Measurements from ENCODE around the gene ITGB3.

Gene ITGB3

GRCh38 chr17:47301831-47302230, 48.2 kb downstream of the ITGB3 start:
- no peaks in the 10 kb centered on the region for H3K4me1 ChIP-seq (ENCODE audit: control insufficient read depth, low read length)
- H3K79me2 ChIP-seq (ENCODE audit: control insufficient read depth, low read length), result no peaks in the 10 kb centered on the region
- no peaks in the 10 kb centered on the region for H3F3A ChIP-seq (ENCODE audit: control insufficient read depth, insufficient read depth)
- no peaks in the 10 kb centered on the region for H3K9me2 ChIP-seq (replicated peaks; ENCODE audit: control insufficient read depth, low read length)
- no peaks in the 10 kb centered on the region; the same call in 1 of the 2 replicates for H3K27me3 ChIP-seq (ENCODE audit: control insufficient read depth, low read length)
- H3K27ac ChIP-seq (ENCODE audit: low read depth, low read length), result no peak overlapping the region
- no peaks in the 10 kb centered on the region for H4K20me1 ChIP-seq (ENCODE audit: control insufficient read depth, insufficient read depth, low read depth, low read length)
- H3K36me3 ChIP-seq (ENCODE audit: control insufficient read depth, low read length), result no peaks in the 10 kb centered on the region
- no peaks in the 10 kb centered on the region for H3K9me3 ChIP-seq (ENCODE audit: control insufficient read depth, insufficient read depth, low read length)
- no peak overlapping the region for H3K4me2 ChIP-seq (ENCODE audit: low read length)
- TF ChIP-seq CTCF (IDR thresholded peaks at IDR 0.05; ENCODE audit: low read depth, low read length, poor library complexity, severe bottlenecking) (no peak), EZH2phosphoT487 (IDR thresholded peaks at IDR 0.05; ENCODE audit: borderline replicate concordance, low read length) (no peak)
- H3K4me3 ChIP-seq (ENCODE audit: low read length), result no peak overlapping the region

GRCh38 chr17:47304186-47304585, 50.6 kb downstream of the ITGB3 start:
- TF ChIP-seq EZH2phosphoT487 (IDR thresholded peaks at IDR 0.05; ENCODE audit: borderline replicate concordance, low read length), result no peak
- no peak overlapping the region for H3K27ac ChIP-seq (ENCODE audit: low read depth, low read length)
- no peaks in the 10 kb centered on the region for H3K36me3 ChIP-seq (ENCODE audit: control insufficient read depth, low read length)
- H3K79me2 ChIP-seq (ENCODE audit: control insufficient read depth, low read length), result no peaks in the 10 kb centered on the region
- H3K4me2 ChIP-seq (ENCODE audit: low read length), result no peak overlapping the region
- no peaks in the 10 kb centered on the region for H3K9me2 ChIP-seq (replicated peaks; ENCODE audit: control insufficient read depth, low read length)
- no peaks in the 10 kb centered on the region for H3K9me3 ChIP-seq (ENCODE audit: control insufficient read depth, insufficient read depth, low read length)
- H3K27me3 ChIP-seq (ENCODE audit: control insufficient read depth, low read length), result no peaks in the 10 kb centered on the region; the same call in 1 of the 2 replicates
- H3K4me1 ChIP-seq (ENCODE audit: control insufficient read depth, low read length), result no peaks in the 10 kb centered on the region
- no peak overlapping the region for H3K4me3 ChIP-seq (ENCODE audit: low read length)
- no peaks in the 10 kb centered on the region for H4K20me1 ChIP-seq (ENCODE audit: control insufficient read depth, insufficient read depth, low read depth, low read length)
- H3F3A ChIP-seq (ENCODE audit: control insufficient read depth, insufficient read depth), result no peaks in the 10 kb centered on the region

GRCh38 chr17:47305302-47305923, 51.8 kb downstream of the ITGB3 start:
- Histone ChIP-seq H3K4me3 (ENCODE audit: low read length) (no peak overlapping the region), H3K36me3 (ENCODE audit: control insufficient read depth, low read length) (no peaks in the 10 kb centered on the region), H3K4me1 (ENCODE audit: control insufficient read depth, low read length) (no peaks in the 10 kb centered on the region), H3F3A (ENCODE audit: control insufficient read depth, insufficient read depth) (no peaks in the 10 kb centered on the region), H3K79me2 (ENCODE audit: control insufficient read depth, low read length) (no peaks in the 10 kb centered on the region), H3K9me2 (replicated peaks; ENCODE audit: control insufficient read depth, low read length) (no peaks in the 10 kb centered on the region), H3K4me2 (ENCODE audit: low read length) (no peak overlapping the region), H3K27me3 (ENCODE audit: control insufficient read depth, low read length) (no peaks in the 10 kb centered on the region; the same call in 1 of the 2 replicates), H3K9me3 (ENCODE audit: control insufficient read depth, insufficient read depth, low read length) (no peaks in the 10 kb centered on the region), H3K27ac (ENCODE audit: low read depth, low read length) (no peak overlapping the region), H4K20me1 (ENCODE audit: control insufficient read depth, insufficient read depth, low read depth, low read length) (no peaks in the 10 kb centered on the region)
- no peak for TF ChIP-seq CTCF (IDR thresholded peaks at IDR 0.05; ENCODE audit: low read depth, low read length, poor library complexity, severe bottlenecking)
- no peak for TF ChIP-seq EZH2phosphoT487 (IDR thresholded peaks at IDR 0.05; ENCODE audit: borderline replicate concordance, low read length)

- Histone ChIP-seq H3K27ac (ENCODE audit: low read depth, low read length) (no peak overlapping the region), H3F3A (ENCODE audit: control insufficient read depth, insufficient read depth) (no peaks in the 10 kb centered on the region), H3K27me3 (ENCODE audit: control insufficient read depth, low read length) (no peaks in the 10 kb centered on the region), H3K36me3 (ENCODE audit: control insufficient read depth, low read length) (no peaks in the 10 kb centered on the region), H3K4me2 (ENCODE audit: low read length) (no peak overlapping the region), H3K79me2 (ENCODE audit: control insufficient read depth, low read length) (no peaks in the 10 kb centered on the region), H3K9me2 (replicated peaks; ENCODE audit: control insufficient read depth, low read length) (no peaks in the 10 kb centered on the region), H4K20me1 (ENCODE audit: control insufficient read depth, insufficient read depth, low read depth, low read length) (no peaks in the 10 kb centered on the region), H3K4me3 (ENCODE audit: low read length) (no peak overlapping the region), H3K9me3 (ENCODE audit: control insufficient read depth, insufficient read depth, low read length) (no peaks in the 10 kb centered on the region), H3K4me1 (ENCODE audit: control insufficient read depth, low read length) (no peaks in the 10 kb centered on the region)
- TF ChIP-seq EZH2phosphoT487 (IDR thresholded peaks at IDR 0.05; ENCODE audit: borderline replicate concordance, low read length), result no peak
These were observed 56.6 kb downstream of the ITGB3 start for GRCh38 chr17:47310186-47310733.

Data from DOHH2 (cell line).